Effector memory CD4-positive, alpha-beta T cell (primary cell): ENCODE measurements around the gene CFAP298.
"Not testable (repeated sequence)": the region's sequence is repeated elsewhere in the genome, so short reads cannot be mapped to it uniquely, and the experiment has no call there.

Experiments
- DNase-seq, 3 donors: peaks; one replicate each; pipeline ENCODE4 v3.0.0-alpha.2; 2020
- H3K27ac ChIP-seq: 2 replicates; pipeline ENCODE4 v1.7.0; 2013; ENCODE audit warnings: mild to moderate bottlenecking, low read length, moderate library complexity; ENCODE audit not compliant: insufficient read depth, poor library complexity, severe bottlenecking
- H3K27me3 ChIP-seq: replicated peaks from 2 replicates; pipeline ENCODE4 v1.7.0; 2013; ENCODE audit warnings: mild to moderate bottlenecking, low read length; ENCODE audit not compliant: insufficient read depth, control insufficient read depth, poor library complexity, severe bottlenecking
- H3K36me3 ChIP-seq: 2 replicates; pipeline ENCODE4 v1.7.0; 2013; ENCODE audit warnings: mild to moderate bottlenecking, low read length, moderate library complexity; ENCODE audit not compliant: control insufficient read depth, insufficient read depth
- H3K4me1 ChIP-seq: 2 replicates; pipeline ENCODE4 v1.7.0; 2013; ENCODE audit warnings: low read length, mild to moderate bottlenecking; ENCODE audit not compliant: control insufficient read depth, insufficient read depth, poor library complexity, severe bottlenecking
- H3K4me3 ChIP-seq: 2 replicates; pipeline ENCODE4 v1.7.0; 2013; ENCODE audit warnings: low read length, low read depth, mild to moderate bottlenecking; ENCODE audit not compliant: insufficient read depth, poor library complexity, severe bottlenecking
- H3K9me3 ChIP-seq: 2 replicates; pipeline ENCODE4 v1.7.0; 2013; ENCODE audit warnings: mild to moderate bottlenecking, low read length, moderate library complexity; ENCODE audit not compliant: control insufficient read depth

Gene CFAP298

DNA sequence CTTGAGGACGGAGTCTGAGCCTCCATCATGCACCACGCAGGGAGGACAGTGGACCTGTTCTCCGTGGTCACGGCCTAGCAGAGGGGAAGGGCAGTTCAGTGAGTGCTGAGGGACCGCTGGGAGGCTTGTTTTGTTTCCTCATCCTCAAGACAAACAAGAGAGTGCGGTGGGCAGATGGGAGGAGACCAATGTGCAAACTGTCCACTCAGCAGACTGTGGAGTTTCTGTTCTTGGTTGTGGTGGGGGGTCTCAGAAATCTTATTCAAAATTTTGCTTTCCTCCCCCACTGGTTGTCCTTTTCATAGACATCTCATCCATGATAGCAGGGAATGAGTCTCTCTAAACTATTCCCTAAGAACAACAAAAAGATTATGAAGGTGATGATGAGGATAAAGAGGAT, 6.0 kb upstream of the CFAP298 start:
- H3K9me3 ChIP-seq, H3K36me3 ChIP-seq, H3K27me3 ChIP-seq, H3K4me3 ChIP-seq, H3K27ac ChIP-seq, DNase-seq, H3K4me1 ChIP-seq: not testable (repeated sequence)

DNA sequence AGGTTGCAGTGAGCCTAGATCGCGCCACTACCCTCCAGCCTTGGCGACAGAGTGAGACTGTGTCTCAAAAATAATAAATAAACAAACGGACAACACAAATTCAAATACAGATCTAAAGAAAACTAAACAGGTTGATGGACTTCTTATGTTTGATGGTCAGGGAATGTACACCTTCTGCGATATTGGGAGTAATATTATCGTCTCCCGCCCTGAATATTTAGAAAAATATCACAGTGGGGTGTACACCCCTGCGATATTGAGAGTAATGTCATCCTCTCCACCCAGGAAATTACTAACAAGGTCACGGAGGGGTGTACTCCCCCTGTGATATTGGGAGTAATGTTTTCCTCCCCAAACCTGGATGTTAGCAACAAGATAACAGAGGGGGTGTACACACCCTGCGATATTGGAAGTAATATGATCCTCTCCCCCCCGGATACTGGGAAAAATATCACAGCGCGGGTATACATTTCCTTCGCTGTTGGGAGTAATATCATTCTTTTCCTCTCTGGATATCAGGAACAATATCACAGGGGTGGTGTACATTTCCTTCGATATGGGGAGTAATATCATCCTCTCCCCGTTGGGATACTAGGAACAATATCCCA, 1.4 kb upstream of the CFAP298 start:
- Histone ChIP-seq H3K27ac (peak overlapping the region; percentile 92), H3K4me1 (peaks cover 3% of the 10 kb centered on the region), H3K9me3 (no peaks in the 10 kb centered on the region), H3K27me3 (no peaks in the 10 kb centered on the region), H3K4me3 (peak overlapping the region; percentile 87), H3K36me3 (peaks cover 6% of the 10 kb centered on the region)
- DNase-seq = no peak

DNA sequence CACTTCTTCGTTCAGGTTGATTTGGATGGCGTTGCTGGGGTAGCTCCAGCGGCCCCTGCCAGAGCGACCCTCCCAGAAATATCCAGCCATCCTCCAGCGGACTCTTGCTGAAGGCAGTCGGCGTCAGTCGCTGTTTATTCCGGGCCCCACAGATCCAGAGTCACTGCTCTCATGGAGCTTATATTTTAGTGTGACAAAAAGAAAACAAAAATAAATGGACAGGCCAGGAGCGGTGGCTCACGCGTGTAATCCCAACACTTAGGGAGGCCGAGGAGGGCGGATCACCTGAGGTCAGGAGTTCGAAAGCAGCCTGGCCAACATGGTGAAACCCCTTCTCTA, 791 bp upstream of the CFAP298 start:
- H3K4me1 ChIP-seq = peaks cover 3% of the 10 kb centered on the region
- peak overlapping the region; percentile 87 for H3K4me3 ChIP-seq
- peaks cover 9% of the 10 kb centered on the region for H3K36me3 ChIP-seq
- peak overlapping the region; percentile 92 for H3K27ac ChIP-seq
- no peaks in the 10 kb centered on the region for H3K9me3 ChIP-seq
- no peak for DNase-seq
- no peaks in the 10 kb centered on the region for H3K27me3 ChIP-seq

DNA sequence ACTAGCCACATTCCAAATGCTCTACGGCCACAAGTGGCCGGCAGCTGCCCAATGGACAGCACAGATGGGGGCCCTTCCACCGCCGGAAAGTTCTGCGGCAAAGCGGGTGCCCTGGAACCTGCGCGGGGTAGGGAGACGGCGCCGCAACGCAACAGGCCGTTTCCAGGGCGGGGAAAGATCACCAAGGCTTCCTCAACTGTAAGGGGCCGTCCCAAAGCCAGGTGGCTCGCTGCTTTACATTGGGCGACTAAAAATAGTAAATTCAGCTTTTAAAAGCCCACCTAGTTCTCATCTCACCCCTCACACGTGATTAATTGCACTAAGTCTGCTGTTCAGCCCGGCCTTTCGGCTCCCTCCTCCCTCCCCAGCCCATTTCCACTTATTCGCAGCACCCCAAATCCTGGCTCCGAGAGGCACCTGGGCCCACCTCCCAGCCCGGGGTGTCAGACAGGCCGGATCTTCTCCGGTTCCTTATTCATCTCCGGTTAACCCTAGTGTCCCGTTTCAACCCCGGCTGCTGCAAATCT, 643 bp downstream of the CFAP298 start:
- H3K4me1 ChIP-seq = peaks cover 3% of the 10 kb centered on the region
- H3K9me3 ChIP-seq = no peaks in the 10 kb centered on the region
- peak overlapping the region; percentile 87 for H3K4me3 ChIP-seq
- H3K27me3 ChIP-seq = no peaks in the 10 kb centered on the region
- H3K27ac ChIP-seq = peak overlapping the region; percentile 92
- peak in 1 of 3 donors; percentile 9 for DNase-seq
- H3K36me3 ChIP-seq = peaks cover 18% of the 10 kb centered on the region

DNA sequence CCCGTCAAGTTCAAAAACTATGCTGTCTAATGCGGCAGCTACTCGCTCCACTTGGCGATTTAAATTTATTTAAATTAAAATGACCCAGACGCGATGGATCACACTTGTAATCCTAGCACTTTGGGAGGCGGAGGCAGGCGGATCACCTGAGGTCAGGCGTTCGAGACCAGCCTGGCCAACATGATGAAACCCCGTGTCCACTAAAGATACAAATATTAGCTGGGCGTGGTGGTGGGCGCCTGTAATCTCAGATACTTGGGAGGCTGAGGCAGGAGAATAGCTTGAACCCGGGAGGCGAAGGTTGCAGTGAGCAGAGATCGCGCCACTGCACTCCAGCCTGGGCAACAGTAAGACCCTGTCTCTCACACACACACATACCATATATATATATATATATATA, 1.2 kb downstream of the CFAP298 start:
- not testable (repeated sequence) for H3K27ac ChIP-seq, H3K9me3 ChIP-seq, H3K4me3 ChIP-seq, H3K27me3 ChIP-seq, DNase-seq, H3K4me1 ChIP-seq
- H3K36me3 ChIP-seq = peaks cover 24% of the 10 kb centered on the region

DNA sequence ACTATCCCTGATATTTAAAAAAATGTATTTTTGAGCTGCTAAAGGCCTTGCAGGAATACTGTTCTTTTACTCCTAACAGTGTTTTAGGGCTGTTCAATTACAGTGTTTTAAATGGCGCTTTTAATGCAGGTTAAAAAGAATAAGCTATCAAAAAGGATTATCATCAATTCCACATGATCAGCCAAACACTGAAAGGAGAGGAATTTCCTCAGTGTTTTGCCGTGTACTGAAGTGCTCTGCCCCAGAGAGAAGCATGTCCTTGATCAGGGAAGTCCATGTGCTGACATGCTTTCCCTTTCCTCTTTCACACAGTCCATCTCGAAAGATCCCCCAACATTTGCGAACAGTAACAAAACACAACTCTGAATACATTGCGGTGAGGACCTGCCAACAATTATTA, 3.3 kb downstream of the CFAP298 start:
- H3K27me3 ChIP-seq = no peaks in the 10 kb centered on the region
- peaks cover 43% of the 10 kb centered on the region for H3K36me3 ChIP-seq
- no peak for DNase-seq
- peaks cover 3% of the 10 kb centered on the region for H3K4me1 ChIP-seq
- H3K4me3 ChIP-seq = no peak overlapping the region
- no peak overlapping the region for H3K27ac ChIP-seq
- H3K9me3 ChIP-seq = no peaks in the 10 kb centered on the region

DNA sequence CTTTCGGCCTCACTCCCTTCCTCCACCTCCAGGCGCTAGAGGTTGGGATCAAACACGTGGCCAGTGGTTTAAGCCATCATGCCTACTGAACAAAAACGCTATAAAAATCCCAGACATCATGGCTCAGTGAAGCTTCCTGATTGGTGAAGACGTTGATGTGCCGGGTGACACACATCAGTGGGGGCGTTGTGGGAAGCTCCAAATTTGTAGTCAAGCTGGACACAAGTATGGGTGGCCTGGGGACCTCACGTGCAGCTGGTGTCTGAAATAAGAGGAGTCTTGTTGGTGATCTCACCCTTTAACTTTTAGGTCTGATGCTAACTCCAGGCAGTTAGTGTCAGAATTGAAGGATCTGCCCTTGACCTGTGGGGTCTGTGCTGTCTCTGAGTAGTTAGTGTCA, 6.7 kb downstream of the CFAP298 start:
- H3K4me1 ChIP-seq = no peaks in the 10 kb centered on the region
- peaks cover 67% of the 10 kb centered on the region for H3K36me3 ChIP-seq
- no peaks in the 10 kb centered on the region for H3K9me3 ChIP-seq
- H3K27ac ChIP-seq = no peak overlapping the region
- no peak for DNase-seq
- H3K4me3 ChIP-seq = no peak overlapping the region
- H3K27me3 ChIP-seq = no peaks in the 10 kb centered on the region

DNA sequence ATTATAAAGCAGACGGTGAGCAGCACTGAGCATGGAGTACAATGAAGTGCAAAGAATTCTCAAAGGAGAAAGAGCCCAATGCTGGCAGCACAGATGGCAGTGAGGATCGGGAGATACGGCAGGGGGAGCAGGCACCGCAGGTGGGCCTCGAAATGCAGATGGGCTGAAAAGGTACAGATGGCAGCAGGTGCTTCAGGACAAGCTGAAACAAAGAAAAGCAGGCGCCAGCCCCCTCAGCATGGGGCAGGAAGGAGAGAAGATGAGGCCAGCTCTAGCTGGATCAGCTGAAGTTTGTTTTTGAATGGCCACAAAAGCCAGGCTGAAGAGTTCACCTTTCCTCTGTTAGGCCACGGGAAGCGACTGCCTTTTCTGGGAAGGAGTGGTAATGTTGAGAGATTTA, 7.7 kb downstream of the CFAP298 start:
- no peak overlapping the region for H3K27ac ChIP-seq
- H3K27me3 ChIP-seq = no peaks in the 10 kb centered on the region
- no peaks in the 10 kb centered on the region for H3K9me3 ChIP-seq
- H3K4me1 ChIP-seq = no peaks in the 10 kb centered on the region
- H3K4me3 ChIP-seq = no peak overlapping the region
- no peak for DNase-seq
- H3K36me3 ChIP-seq = peaks cover 77% of the 10 kb centered on the region

DNA sequence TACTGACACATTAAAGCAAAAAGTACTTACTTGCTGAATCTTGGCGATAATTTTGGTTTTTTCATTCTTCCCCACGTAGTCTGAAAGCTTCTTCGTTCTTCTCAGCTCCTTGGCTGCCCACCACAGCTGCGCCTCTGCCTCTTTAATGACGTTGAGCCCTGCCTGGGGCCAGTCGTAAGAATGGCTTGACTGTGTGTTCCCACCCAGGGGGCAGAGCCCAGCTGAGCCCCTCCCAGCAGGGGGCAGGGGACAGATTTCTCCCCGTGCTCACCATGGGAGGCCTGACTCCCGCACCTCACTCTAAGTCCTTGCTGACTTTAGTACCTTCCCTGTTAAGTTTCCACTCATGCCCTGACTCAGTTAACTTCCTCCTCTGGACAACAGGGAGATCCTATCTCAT, 9.0 kb downstream of the CFAP298 start:
- Histone ChIP-seq H3K9me3 (no peaks in the 10 kb centered on the region), H3K4me1 (no peaks in the 10 kb centered on the region), H3K27me3 (no peaks in the 10 kb centered on the region), H3K27ac (no peak overlapping the region), H3K36me3 (peaks cover 73% of the 10 kb centered on the region), H3K4me3 (no peak overlapping the region)
- no peak for DNase-seq

DNA sequence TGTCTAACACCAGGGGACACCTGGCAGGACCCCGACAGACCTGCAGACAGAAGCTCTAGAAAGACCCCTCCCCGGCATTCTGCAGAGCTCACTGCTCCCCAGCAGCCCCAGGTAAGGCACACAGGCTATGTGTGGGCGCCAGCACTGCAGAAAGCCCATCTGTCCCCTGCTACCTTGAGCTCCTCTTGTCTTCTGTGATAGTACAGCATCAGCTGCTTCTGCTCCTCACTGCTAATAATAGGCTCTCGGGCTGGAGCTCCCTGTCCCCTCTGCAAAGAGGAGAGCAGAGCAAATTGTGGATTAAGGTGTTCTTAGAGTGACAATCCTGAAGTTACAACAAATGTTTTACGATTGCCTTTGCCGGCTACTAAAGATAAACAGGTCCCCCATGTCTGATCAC, 10.1 kb downstream of the CFAP298 start:
- DNase-seq = no peak
- Histone ChIP-seq H3K4me1 (no peaks in the 10 kb centered on the region), H3K9me3 (no peaks in the 10 kb centered on the region), H3K36me3 (peaks cover 67% of the 10 kb centered on the region), H3K27ac (no peak overlapping the region), H3K4me3 (no peak overlapping the region), H3K27me3 (no peaks in the 10 kb centered on the region)
